A549 (cell line): ENCODE measurements around the gene SORCS2. TPM values are rescaled to one million over a fixed set of nuclear protein-coding genes. Genes with fewer than 3 reads are reported as not detected.
A peak's percentile ranks its signal among the peaks of the same experiment; 100 is the strongest.

ENCODE experiments used
- ATAC-seq, 2 experiments: fragments of 200-7000 bp in 1 of 2; fragments of >200 bp in 1 of 2; cut with Nextera tagmentation in 1 of 2; cut with Tn5 transposase in 1 of 2; 3 replicates each; pipeline versions ENCODE4 v1.8.0 to v1.9.1; 2018 to 2020; ENCODE audit warnings: mild to moderate bottlenecking in 1 of 2, moderate library complexity in 1 of 2
- CTCF ChIA-PET: fragments of 300-600 bp; sonication (Branson Sonifier 250); formaldehyde crosslinking; extraction: SDS; loops from one replicate; lab custom pipeline; 2021; ENCODE audit warnings: antibody characterized with exemption, inconsistent platforms; lab: Yijun Ruan, JAX
- POLR2A ChIA-PET: fragments of 350-600 bp; formaldehyde crosslinking; extraction: SDS; loops from one replicate; lab custom pipeline; 2021; ENCODE audit warnings: antibody characterized with exemption, inconsistent platforms; lab: Yijun Ruan, JAX
- DNase-seq, 2 experiments: peaks; one replicate each; pipeline versions ENCODE4 v3.0.0 to v3.0.0-alpha.2; 2011 to 2016; ENCODE audit warnings: low read depth in 1 of 2, low spot score in 1 of 2
- FAIRE-seq: peaks from 2 replicates; lab custom pipeline; 2011; peaks lifted over from hg19 to GRCh38; lab: Jason Lieb, UNC
- H3K27ac ChIP-seq, 2 experiments: fragments of >200 bp; sonication (Bioruptor Twin); formaldehyde crosslinking; 3 replicates each; pipeline ENCODE4 v1.5.1; 2016 to 2017
- H3K4me1 ChIP-seq: fragments of >200 bp; sonication (Bioruptor Twin); formaldehyde crosslinking; 3 replicates; pipeline ENCODE4 v1.6.1; 2016
- H3K4me2 ChIP-seq: fragments of >200 bp; sonication (Bioruptor Twin); formaldehyde crosslinking; 3 replicates; pipeline ENCODE4 v1.6.1; 2016
- H3K4me3 ChIP-seq: fragments of >200 bp; sonication (Bioruptor Twin); formaldehyde crosslinking; 3 replicates; pipeline ENCODE4 v1.5.1; 2016
- H3K9me3 ChIP-seq: fragments of >200 bp; sonication (Bioruptor Twin); formaldehyde crosslinking; 3 replicates; pipeline ENCODE4 v1.6.1; 2016
- CHD2 ChIP-seq: fragments of 150-350 bp; IDR thresholded peaks from 2 replicates; pipeline ENCODE4 v1.6.1; 2014; ENCODE audit warnings: low read length; ENCODE audit not compliant: partially characterized antibody
- CHD4 ChIP-seq: fragments of 200-600 bp; sonication (generic); IDR thresholded peaks from 2 replicates; pipeline ENCODE4 v1.6.1; 2016; ENCODE audit warnings: antibody characterized with exemption, mild to moderate bottlenecking, borderline replicate concordance
- CTCF ChIP-seq: fragments of >200 bp; sonication (Bioruptor Twin); formaldehyde crosslinking; IDR thresholded peaks from 3 replicates; pipeline ENCODE4 v1.5.1; 2016
- HDAC2 ChIP-seq: fragments of 200-600 bp; sonication (generic); IDR thresholded peaks from 2 replicates; pipeline ENCODE4 v1.6.1; 2016
- HOXA7 ChIP-seq: fragments of 250-450 bp; sonication (Bioruptor Pico); IDR thresholded peaks from 2 replicates; pipeline ENCODE4 v1.5.0; 2020; ENCODE audit warnings: mild to moderate bottlenecking, moderate library complexity
- HOXB13 ChIP-seq: fragments of 250-450 bp; sonication (Bioruptor Pico); IDR thresholded peaks from 2 replicates; pipeline ENCODE4 v1.5.0; 2020; ENCODE audit warnings: low read depth, mild to moderate bottlenecking, moderate library complexity
- KDM5A ChIP-seq: fragments of 200-600 bp; sonication (generic); IDR thresholded peaks from 2 replicates; pipeline ENCODE4 v1.6.1; 2016; ENCODE audit warnings: antibody characterized with exemption, mild to moderate bottlenecking
- MAX ChIP-seq: IDR thresholded peaks from 2 replicates; pipeline ENCODE4 v1.6.1; 2012
- PHF8 ChIP-seq: fragments of 200-600 bp; sonication (generic); IDR thresholded peaks from 2 replicates; pipeline ENCODE4 v1.6.1; 2016; ENCODE audit warnings: low read depth, mild to moderate bottlenecking, antibody characterized with exemption, moderate library complexity, borderline replicate concordance
- RCOR1 ChIP-seq: fragments of 150-350 bp; IDR thresholded peaks from 2 replicates; pipeline ENCODE4 v1.6.1; 2014; ENCODE audit warnings: antibody characterized with exemption, low read length, low read depth
- SREBF2 ChIP-seq: fragments of 450-650 bp; IDR thresholded peaks from 2 replicates; pipeline ENCODE4 v1.6.1; 2014; ENCODE audit warnings: mild to moderate bottlenecking, moderate library complexity
- TFCP2L1 ChIP-seq: fragments of 250-450 bp; sonication (Bioruptor Pico); IDR thresholded peaks from 2 replicates; pipeline ENCODE4 v1.5.0; 2021; ENCODE audit warnings: mild to moderate bottlenecking
- ZC3H11A ChIP-seq: fragments of 450-650 bp; IDR thresholded peaks from 2 replicates; pipeline ENCODE4 v1.6.1; 2014; ENCODE audit warnings: antibody characterized with exemption, mild to moderate bottlenecking
- ZFP36 ChIP-seq: fragments of 450-650 bp; IDR thresholded peaks from 2 replicates; pipeline ENCODE4 v1.6.1; 2014; ENCODE audit warnings: borderline replicate concordance; ENCODE audit not compliant: partially characterized antibody
- WGBS: methylation state at CpG from one replicate; pipeline ENCODE4 v1.1.6; 2017; ENCODE audit errors: missing lambda C conversion rate; 5-methylcytosine and 5-hydroxymethylcytosine counted together
- polyA plus RNA-seq, 4 experiments: library from polyadenylated mRNA; depleted of rRNA in 3 of 4; stranded (reverse); fragments of >200 nt; fragmentation: RNase III in 1 of 4; extraction: RNeasy Plus Mini Kit Qiagen cat#74134 plus additional on column Dnase treatment in 1 of 4; gene quantifications; 2 replicates in 3 of 4; 3 replicates in 1 of 4; pipeline ENCODE4 v1.2.3, GENCODE V29; 2011 to 2017
- TF ChIP-seq, protein P1 (sequence below): fragments of 250-450 bp; sonication (Bioruptor Pico); IDR thresholded peaks from 2 replicates; pipeline ENCODE4 v1.5.0; 2020; ENCODE audit warnings: low read depth, mild to moderate bottlenecking, moderate library complexity
- TF ChIP-seq, protein P2 (sequence below): fragments of 450-650 bp; IDR thresholded peaks from 2 replicates; pipeline ENCODE4 v1.6.1; 2014; ENCODE audit warnings: antibody characterized with exemption
- TF ChIP-seq, protein P3 (sequence below): fragments of 150-350 bp; IDR thresholded peaks from 2 replicates; pipeline ENCODE4 v1.6.1; 2014; ENCODE audit warnings: low read depth, mild to moderate bottlenecking, low read length

The SORCS2 gene
- polyA plus RNA-seq, 2 of the 4 experiments (the other 2 are of a cell fraction), result 1.4 to 4.6 TPM

DNA sequence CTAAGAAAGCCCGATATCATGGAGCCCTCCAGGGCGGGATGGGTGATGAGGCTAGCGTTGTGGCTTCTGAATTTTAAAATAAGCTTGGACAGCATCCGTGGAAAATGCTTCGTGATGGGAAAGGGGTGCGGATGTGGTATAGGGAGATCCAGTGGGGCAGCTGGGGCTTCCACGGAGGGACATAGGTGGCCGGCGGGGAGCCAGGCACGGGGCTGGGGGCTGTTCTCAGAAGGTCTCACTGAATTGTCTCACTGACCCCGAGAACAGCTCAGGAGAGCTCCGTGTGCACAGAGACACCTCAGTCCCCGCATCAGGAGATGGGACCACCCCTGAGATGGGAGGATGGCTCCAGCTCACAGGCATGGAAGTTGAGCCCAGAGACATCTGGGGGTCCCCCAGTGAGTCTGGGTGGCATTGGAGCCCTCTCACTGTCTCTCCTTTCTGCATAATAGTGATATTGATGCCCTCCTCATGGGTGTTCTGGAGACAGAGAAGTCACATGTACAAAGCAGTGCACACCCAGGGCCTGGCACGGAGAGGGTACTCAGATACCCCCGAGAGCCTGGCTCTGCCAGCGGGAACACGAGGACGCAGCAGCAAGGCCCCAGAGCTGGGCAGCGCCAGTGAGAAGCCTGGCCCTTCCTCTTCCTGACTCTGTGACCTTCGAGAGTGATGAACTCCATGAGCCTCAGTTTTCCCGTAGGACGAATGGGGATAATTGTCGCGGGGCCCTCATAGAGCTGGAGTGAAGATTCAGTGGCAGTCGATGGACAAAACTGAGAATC is 313.0 kb downstream of the SORCS2 start:
- no peak for DNase-seq
- TF ChIP-seq CTCF, result no peak
- TF ChIP-seq, protein P1, sequence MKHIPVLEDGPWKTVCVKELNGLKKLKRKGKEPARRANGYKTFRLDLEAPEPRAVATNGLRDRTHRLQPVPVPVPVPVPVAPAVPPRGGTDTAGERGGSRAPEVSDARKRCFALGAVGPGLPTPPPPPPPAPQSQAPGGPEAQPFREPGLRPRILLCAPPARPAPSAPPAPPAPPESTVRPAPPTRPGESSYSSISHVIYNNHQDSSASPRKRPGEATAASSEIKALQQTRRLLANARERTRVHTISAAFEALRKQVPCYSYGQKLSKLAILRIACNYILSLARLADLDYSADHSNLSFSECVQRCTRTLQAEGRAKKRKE (CRISPR knock-in tag), result no peak
- no peak for TF ChIP-seq ZC3H11A
- no peak for TF ChIP-seq SREBF2
- no peak for TF ChIP-seq PHF8
- TF ChIP-seq MAX, result no peak
- Histone ChIP-seq H3K27ac (no peak overlapping the region), H3K4me3 (no peak overlapping the region), H3K9me3 (no peaks in the 10 kb centered on the region), H3K4me2 (no peak overlapping the region), H3K4me1 (no peaks in the 10 kb centered on the region)
- POLR2A ChIA-PET, result no interaction called here
- CTCF ChIA-PET, result no interaction called here
- ATAC-seq, result no peak
- 84% methylated on average over 24 of the region's 25 CpGs for WGBS
- no peak for FAIRE-seq

- CTCF ChIA-PET, result no interaction called here
- DNase-seq (no peak), ATAC-seq (no peak), FAIRE-seq (no peak)
- no peak for TF ChIP-seq CHD2
- TF ChIP-seq, protein P2, sequence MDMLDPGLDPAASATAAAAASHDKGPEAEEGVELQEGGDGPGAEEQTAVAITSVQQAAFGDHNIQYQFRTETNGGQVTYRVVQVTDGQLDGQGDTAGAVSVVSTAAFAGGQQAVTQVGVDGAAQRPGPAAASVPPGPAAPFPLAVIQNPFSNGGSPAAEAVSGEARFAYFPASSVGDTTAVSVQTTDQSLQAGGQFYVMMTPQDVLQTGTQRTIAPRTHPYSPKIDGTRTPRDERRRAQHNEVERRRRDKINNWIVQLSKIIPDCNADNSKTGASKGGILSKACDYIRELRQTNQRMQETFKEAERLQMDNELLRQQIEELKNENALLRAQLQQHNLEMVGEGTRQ, result no peak
- TF ChIP-seq, protein P3, sequence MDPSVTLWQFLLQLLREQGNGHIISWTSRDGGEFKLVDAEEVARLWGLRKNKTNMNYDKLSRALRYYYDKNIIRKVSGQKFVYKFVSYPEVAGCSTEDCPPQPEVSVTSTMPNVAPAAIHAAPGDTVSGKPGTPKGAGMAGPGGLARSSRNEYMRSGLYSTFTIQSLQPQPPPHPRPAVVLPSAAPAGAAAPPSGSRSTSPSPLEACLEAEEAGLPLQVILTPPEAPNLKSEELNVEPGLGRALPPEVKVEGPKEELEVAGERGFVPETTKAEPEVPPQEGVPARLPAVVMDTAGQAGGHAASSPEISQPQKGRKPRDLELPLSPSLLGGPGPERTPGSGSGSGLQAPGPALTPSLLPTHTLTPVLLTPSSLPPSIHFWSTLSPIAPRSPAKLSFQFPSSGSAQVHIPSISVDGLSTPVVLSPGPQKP, result no peak
- no peak for TF ChIP-seq KDM5A
- no peak for TF ChIP-seq HOXB13
- no peak for TF ChIP-seq RCOR1
- no peak for TF ChIP-seq HDAC2
- no peak for TF ChIP-seq TFCP2L1 (CRISPR knock-in tag)
- TF ChIP-seq CHD4, result no peak
- 84% methylated on average over 4 of the region's 9 CpGs for WGBS
- no peaks in the 10 kb centered on the region for H3K4me1 ChIP-seq
- no peak overlapping the region for H3K4me2 ChIP-seq
- H3K9me3 ChIP-seq, result no peaks in the 10 kb centered on the region
- no peak overlapping the region for H3K4me3 ChIP-seq
- H3K27ac ChIP-seq, result no peak overlapping the region
- POLR2A ChIA-PET, result no interaction called here
Observed at GRCh38 chr4:7506119-7506518, 313.8 kb downstream of the SORCS2 start.

GRCh38 chr4:7506572-7506971 is 314.2 kb downstream of the SORCS2 start:
- H3K4me3 ChIP-seq, result no peak overlapping the region
- FAIRE-seq, result no peak
- ChIA-PET CTCF (no interaction called here), POLR2A (no interaction called here)
- no peak overlapping the region for H3K27ac ChIP-seq
- no peak overlapping the region for H3K4me2 ChIP-seq
- no peak for TF ChIP-seq HOXA7 (CRISPR knock-in tag)
- peak; percentile 55 for TF ChIP-seq ZFP36
- TF ChIP-seq, all 56 proteins: peak for 1
- Histone ChIP-seq H3K4me1 (no peaks in the 10 kb centered on the region), H3K9me3 (no peaks in the 10 kb centered on the region)
- DNase-seq (no peak), ATAC-seq (no peak)
- WGBS, result 75% methylated on average over 3 of the region's 3 CpGs
